ENCODE measurements around the gene DXO.
"Not testable (repeated sequence)": the region's sequence is repeated elsewhere in the genome, so short reads cannot be mapped to it uniquely, and the experiment has no call there.

The DXO gene

GRCh38 chr6:32002546-32003268, 30.8 kb upstream of the DXO start:
- H3K36me3 Mint-ChIP-seq (ENCODE audit: low read depth); H3K4me1 Mint-ChIP-seq (ENCODE audit: low read depth); H3K27ac Mint-ChIP-seq; intact Hi-C loops (cut with micrococcal nuclease); H3K9me3 Mint-ChIP-seq; H3K27me3 Mint-ChIP-seq; H3K4me3 Mint-ChIP-seq: not testable (repeated sequence)

- H3K36me3 Mint-ChIP-seq (ENCODE audit: low read depth); H3K27me3 Mint-ChIP-seq; H3K4me1 Mint-ChIP-seq (ENCODE audit: low read depth); H3K27ac Mint-ChIP-seq; intact Hi-C loops (cut with micrococcal nuclease); H3K9me3 Mint-ChIP-seq; H3K4me3 Mint-ChIP-seq: not testable (repeated sequence)
Measured at GRCh38 chr6:31996385-31996784, 24.4 kb upstream of the DXO start.

GRCh38 chr6:31994421-31994820, 22.5 kb upstream of the DXO start:
- H3K9me3 Mint-ChIP-seq; H3K27me3 Mint-ChIP-seq; intact Hi-C loops (cut with micrococcal nuclease); H3K4me1 Mint-ChIP-seq (ENCODE audit: low read depth); H3K27ac Mint-ChIP-seq; H3K4me3 Mint-ChIP-seq; H3K36me3 Mint-ChIP-seq (ENCODE audit: low read depth): not testable (repeated sequence)

GRCh38 chr6:31989363-31989762, 17.4 kb upstream of the DXO start:
- H3K27me3 Mint-ChIP-seq; H3K9me3 Mint-ChIP-seq; intact Hi-C loops (cut with micrococcal nuclease); H3K4me3 Mint-ChIP-seq; H3K4me1 Mint-ChIP-seq (ENCODE audit: low read depth); H3K27ac Mint-ChIP-seq; H3K36me3 Mint-ChIP-seq (ENCODE audit: low read depth): not testable (repeated sequence)

GRCh38 chr6:31981744-31982143, 9.8 kb upstream of the DXO start, which contains the start of gene C4A:
Gene C4A (plus strand): TSS chr6:31982057. CDS start chr6:31982108, 51 bp downstream.
- H3K27me3 Mint-ChIP-seq; H3K4me3 Mint-ChIP-seq; intact Hi-C loops (cut with micrococcal nuclease); H3K27ac Mint-ChIP-seq; H3K4me1 Mint-ChIP-seq (ENCODE audit: low read depth); H3K9me3 Mint-ChIP-seq: not testable (repeated sequence)
- peaks cover 26% of the 10 kb centered on the region for H3K36me3 Mint-ChIP-seq (ENCODE audit: low read depth)

GRCh38 chr6:31980998-31981397, 9.1 kb upstream of the DXO start:
- H3K27ac Mint-ChIP-seq; H3K27me3 Mint-ChIP-seq; H3K4me3 Mint-ChIP-seq; intact Hi-C loops (cut with micrococcal nuclease); H3K4me1 Mint-ChIP-seq (ENCODE audit: low read depth); H3K9me3 Mint-ChIP-seq: not testable (repeated sequence)
- H3K36me3 Mint-ChIP-seq (ENCODE audit: low read depth): peaks cover 33% of the 10 kb centered on the region

GRCh38 chr6:31980195-31980876, 8.4 kb upstream of the DXO start:
- H3K4me3 Mint-ChIP-seq; intact Hi-C loops (cut with micrococcal nuclease); H3K27me3 Mint-ChIP-seq; H3K27ac Mint-ChIP-seq; H3K4me1 Mint-ChIP-seq (ENCODE audit: low read depth); H3K9me3 Mint-ChIP-seq: not testable (repeated sequence)
- peaks cover 39% of the 10 kb centered on the region for H3K36me3 Mint-ChIP-seq (ENCODE audit: low read depth)

- intact Hi-C loops (cut with micrococcal nuclease): no loop called here
- Mint-ChIP-seq H3K9me3 (no peaks in the 10 kb centered on the region), H3K4me1 (ENCODE audit: low read depth) (peaks cover 6% of the 10 kb centered on the region), H3K4me3 (no peak overlapping the region), H3K36me3 (ENCODE audit: low read depth) (peaks cover 44% of the 10 kb centered on the region), H3K27ac (peak overlapping the region; percentile 45), H3K27me3 (no peaks in the 10 kb centered on the region)
Measured at GRCh38 chr6:31979238-31979898, 7.4 kb upstream of the DXO start.

GRCh38 chr6:31978831-31979230, 6.9 kb upstream of the DXO start:
- intact Hi-C loops (cut with micrococcal nuclease): no loop called here
- Mint-ChIP-seq H3K36me3 (ENCODE audit: low read depth) (peaks cover 49% of the 10 kb centered on the region), H3K27me3 (no peaks in the 10 kb centered on the region), H3K9me3 (no peaks in the 10 kb centered on the region), H3K4me3 (no peak overlapping the region), H3K27ac (peak overlapping the region; percentile 45), H3K4me1 (ENCODE audit: low read depth) (peaks cover 11% of the 10 kb centered on the region)

GRCh38 chr6:31977816-31978431, 6.0 kb upstream of the DXO start:
- H3K27ac Mint-ChIP-seq: no peak overlapping the region
- H3K4me3 Mint-ChIP-seq: no peak overlapping the region
- no peaks in the 10 kb centered on the region for H3K9me3 Mint-ChIP-seq
- H3K4me1 Mint-ChIP-seq (ENCODE audit: low read depth): peaks cover 20% of the 10 kb centered on the region
- H3K27me3 Mint-ChIP-seq: no peaks in the 10 kb centered on the region
- intact Hi-C loops (cut with micrococcal nuclease): no loop called here
- H3K36me3 Mint-ChIP-seq (ENCODE audit: low read depth): peaks cover 52% of the 10 kb centered on the region

GRCh38 chr6:31976065-31976464, 4.1 kb upstream of the DXO start:
- H3K4me1 Mint-ChIP-seq (ENCODE audit: low read depth): peaks cover 34% of the 10 kb centered on the region
- intact Hi-C loops (cut with micrococcal nuclease); H3K9me3 Mint-ChIP-seq; H3K27me3 Mint-ChIP-seq; H3K27ac Mint-ChIP-seq; H3K4me3 Mint-ChIP-seq: not testable (repeated sequence)
- H3K36me3 Mint-ChIP-seq (ENCODE audit: low read depth): peaks cover 60% of the 10 kb centered on the region

GRCh38 chr6:31972709-31973350, 892 bp upstream of the DXO start:
- Mint-ChIP-seq H3K9me3 (no peaks in the 10 kb centered on the region), H3K36me3 (ENCODE audit: low read depth) (peaks cover 68% of the 10 kb centered on the region), H3K4me1 (ENCODE audit: low read depth) (peaks cover 43% of the 10 kb centered on the region), H3K27ac (peak overlapping the region; percentile 98), H3K27me3 (no peaks in the 10 kb centered on the region), H3K4me3 (peak overlapping the region; percentile 88)
- intact Hi-C loops (cut with micrococcal nuclease): loop anchor here (1.0 kb wide), 1 partner anchor 14 kb away; the partner anchor contains the start of gene SKIC2

- Mint-ChIP-seq H3K27me3 (no peaks in the 10 kb centered on the region), H3K36me3 (ENCODE audit: low read depth) (peaks cover 74% of the 10 kb centered on the region)
- intact Hi-C loops (cut with micrococcal nuclease): no loop called here
Measured at GRCh38 chr6:31971279-31971992, 502 bp downstream of the DXO start.

More at GRCh38 chr6:31971279-31971992, 502 bp downstream of the DXO start:
- H3K4me3 Mint-ChIP-seq: peak overlapping the region; percentile 88
- no peaks in the 10 kb centered on the region for H3K9me3 Mint-ChIP-seq
- H3K4me1 Mint-ChIP-seq (ENCODE audit: low read depth): peaks cover 43% of the 10 kb centered on the region
- H3K27ac Mint-ChIP-seq: peak overlapping the region; percentile 98
